Activated B cell treated with CpG ODN at 0.5 μM for 24 hours (primary cell): ENCODE results near the gene STIMATE. TPM values are rescaled to one million over a fixed set of nuclear protein-coding genes. Genes with fewer than 3 reads are reported as not detected.

Experiments used
- ATAC-seq: fragments of 200-7000 bp; cut with Tn5 transposase; one replicate; pipeline ENCODE4 v1.10.0; 2021; ENCODE audit warnings: low read depth, mild to moderate bottlenecking, moderate library complexity
- CTCF ChIA-PET: fragments of 350-600 bp; sonication (Branson Sonifier 250); formaldehyde crosslinking; loops from one replicate; lab custom pipeline; 2021; ENCODE audit warnings: antibody characterized with exemption; lab: Charles Lee
- POLR2A ChIA-PET: fragments of 350-600 bp; sonication (Branson Sonifier 250); formaldehyde crosslinking; loops from one replicate; lab custom pipeline; 2021; ENCODE audit warnings: antibody characterized with exemption; lab: Charles Lee
- DNase-seq: peaks from one replicate; pipeline ENCODE4 v3.0.0; 2022
- H3K27ac Mint-ChIP-seq: one replicate; pipeline ENCODE4 v1.8.0; 2020; ENCODE audit warnings: mixed read lengths
- H3K27me3 Mint-ChIP-seq: one replicate; pipeline ENCODE4 v1.8.0; 2021; ENCODE audit warnings: mixed read lengths
- H3K36me3 Mint-ChIP-seq: one replicate; pipeline ENCODE4 v1.8.0; 2021; ENCODE audit warnings: low read depth, mixed read lengths
- H3K4me1 Mint-ChIP-seq: one replicate; pipeline ENCODE4 v1.8.0; 2021; ENCODE audit warnings: mixed read lengths
- H3K4me3 Mint-ChIP-seq: one replicate; pipeline ENCODE4 v1.8.0; 2020; ENCODE audit warnings: mild to moderate bottlenecking, mixed read lengths
- H3K9me3 Mint-ChIP-seq: one replicate; pipeline ENCODE4 v1.8.0; 2020; ENCODE audit warnings: mixed read lengths
- CTCF ChIP-seq: fragments of 200-600 bp; IDR thresholded peaks from one replicate; pipeline ENCODE4 v1.8.0; 2022; ENCODE audit warnings: antibody characterized with exemption, mild to moderate bottlenecking
- intact Hi-C: fragments of 100-400 bp; cut with micrococcal nuclease; formaldehyde crosslinking; loops from one replicate; pipeline ENCODE4 v1.15.1; 2024
- total RNA-seq: library from RNA; stranded (reverse); gene quantifications from 2 replicates; pipeline ENCODE4 v1.2.3, GENCODE V29; 2022

STIMATE gene
- total RNA-seq, 1 donor from 2014 or later: 25.8 TPM

- H3K9me3 Mint-ChIP-seq: no peaks in the 10 kb centered on the region
- no peak overlapping the region for H3K27ac Mint-ChIP-seq
- CTCF ChIA-PET: no interaction called here
- DNase-seq: no peak
- POLR2A ChIA-PET: no interaction called here
- H3K4me3 Mint-ChIP-seq: no peak overlapping the region
- no peaks in the 10 kb centered on the region for H3K27me3 Mint-ChIP-seq
- TF ChIP-seq CTCF: no peak
- no peak for ATAC-seq
- H3K36me3 Mint-ChIP-seq: peaks cover 43% of the 10 kb centered on the region
- intact Hi-C loops: no loop called here
- H3K4me1 Mint-ChIP-seq: no peaks in the 10 kb centered on the region
Measured at GRCh38 chr3:52836986-52837385, 60.4 kb downstream of the STIMATE start.

GRCh38 chr3:52836471-52836845, 60.9 kb downstream of the STIMATE start:
- no peak for TF ChIP-seq CTCF
- DNase-seq (no peak), ATAC-seq (no peak)
- H3K4me3 Mint-ChIP-seq: no peak overlapping the region
- H3K36me3 Mint-ChIP-seq: peaks cover 38% of the 10 kb centered on the region
- no peaks in the 10 kb centered on the region for H3K4me1 Mint-ChIP-seq
- CTCF ChIA-PET: no interaction called here
- intact Hi-C loops: no loop called here
- POLR2A ChIA-PET: no interaction called here
- H3K9me3 Mint-ChIP-seq: no peaks in the 10 kb centered on the region
- H3K27ac Mint-ChIP-seq: no peak overlapping the region
- no peaks in the 10 kb centered on the region for H3K27me3 Mint-ChIP-seq

- H3K4me3 Mint-ChIP-seq: no peak overlapping the region
- H3K27ac Mint-ChIP-seq: no peak overlapping the region
- DNase-seq (no peak), ATAC-seq (no peak)
- no peaks in the 10 kb centered on the region for H3K4me1 Mint-ChIP-seq
- H3K27me3 Mint-ChIP-seq: no peaks in the 10 kb centered on the region
- POLR2A ChIA-PET: no interaction called here
- H3K36me3 Mint-ChIP-seq: peaks cover 32% of the 10 kb centered on the region
- intact Hi-C loops: no loop called here
- CTCF ChIA-PET: no interaction called here
- no peaks in the 10 kb centered on the region for H3K9me3 Mint-ChIP-seq
- no peak for TF ChIP-seq CTCF
Measured at GRCh38 chr3:52835766-52836470, 61.4 kb downstream of the STIMATE start.

- CTCF ChIA-PET: no interaction called here
- Mint-ChIP-seq H3K27ac (no peak within 1 kb of the TSS), H3K27me3 (no peaks in the 10 kb centered on the region), H3K9me3 (no peaks in the 10 kb centered on the region), H3K36me3 (peaks cover 23% of the 10 kb centered on the region), H3K4me3 (no peak within 1 kb of the TSS), H3K4me1 (no peaks in the 10 kb centered on the region)
- TF ChIP-seq CTCF: no peak
- intact Hi-C loops: no loop called here
- DNase-seq (no peak), ATAC-seq (no peak)
- POLR2A ChIA-PET: no interaction called here
Measured at GRCh38 chr3:52834871-52835501, 62.4 kb downstream of the STIMATE start, which contains the start of gene MUSTN1. TSS of gene MUSTN1 (minus strand) at chr3:52835019. CDS start at chr3:52834948, 71 bp downstream.

GRCh38 chr3:52833202-52833601, 64.1 kb downstream of the STIMATE start:
- ATAC-seq: no peak
- Mint-ChIP-seq H3K9me3 (no peaks in the 10 kb centered on the region), H3K4me1 (no peaks in the 10 kb centered on the region), H3K27ac (no peak overlapping the region), H3K4me3 (no peak overlapping the region), H3K27me3 (no peaks in the 10 kb centered on the region), H3K36me3 (peaks cover 18% of the 10 kb centered on the region)
- intact Hi-C loops: no loop called here
- DNase-seq: no peak
- ChIA-PET CTCF (no interaction called here), POLR2A (no interaction called here)
- TF ChIP-seq CTCF: no peak
